CD14-positive monocyte (primary cell): Measurements from ENCODE around the gene DNAJC6. TPM values are rescaled to one million over a fixed set of nuclear protein-coding genes. Genes with fewer than 3 reads are reported as not detected.

Source experiments
- DNase-seq, 3 donors: peaks; one replicate each; pipeline ENCODE4 v3.0.0-alpha.2; 2011 to 2022
- H2AFZ ChIP-seq: 2 replicates; pipeline ENCODE4 v1.6.0; 2012; ENCODE audit warnings: mild to moderate bottlenecking, low read depth, low read length, inconsistent platforms; ENCODE audit not compliant: insufficient read depth, poor library complexity, severe bottlenecking
- H3K27ac ChIP-seq, 2 donors: 1 replicate in 1 of 2; 2 replicates in 1 of 2; pipeline ENCODE4 v1.5.1; 2012 to 2013; ENCODE audit warnings: low read length in 2 of 2, control low read depth in 1 of 2, inconsistent platforms in 1 of 2, low read depth in 1 of 2, mild to moderate bottlenecking in 1 of 2
- H3K27me3 ChIP-seq, 2 donors: one replicate each; pipeline versions ENCODE4 v1.6.0 to v1.6.1; 2011 to 2013; ENCODE audit warnings: low read length in 2 of 2; ENCODE audit not compliant: control insufficient read depth in 2 of 2, insufficient read depth in 2 of 2
- H3K36me3 ChIP-seq, 2 donors: replicated peaks in 1 of 2; 1 replicate in 1 of 2; 2 replicates in 1 of 2; pipeline versions ENCODE4 v1.5.1 to v1.6.1; 2012 to 2013; ENCODE audit warnings: low read length in 2 of 2, control low read depth in 1 of 2, inconsistent platforms in 1 of 2, mild to moderate bottlenecking in 1 of 2; ENCODE audit not compliant: insufficient read depth in 2 of 2, control insufficient read depth in 1 of 2
- H3K4me1 ChIP-seq, 2 donors: 1 replicate in 1 of 2; 2 replicates in 1 of 2; pipeline versions ENCODE4 v1.5.1 to v1.6.1; 2012 to 2013; ENCODE audit warnings: low read length in 2 of 2, control low read depth in 1 of 2, inconsistent platforms in 1 of 2, mild to moderate bottlenecking in 1 of 2, moderate library complexity in 1 of 2; ENCODE audit not compliant: insufficient read depth in 2 of 2, control insufficient read depth in 1 of 2
- H3K4me2 ChIP-seq: replicated peaks from 2 replicates; pipeline ENCODE3; 2012; ENCODE audit warnings: low read length, moderate library complexity, mild to moderate bottlenecking; ENCODE audit not compliant: poor library complexity, severe bottlenecking; ENCODE audit errors: extremely low read depth
- H3K4me3 ChIP-seq, 3 experiments: fragments of 200-600 bp in 1 of 3; sonication (generic) in 1 of 3; replicated peaks in 1 of 3; 1 replicate in 2 of 3; 2 replicates in 1 of 3; pipeline ENCODE4 v1.5.1; 2011 to 2013; ENCODE audit warnings: low read length in 3 of 3, mild to moderate bottlenecking in 3 of 3, control low read depth in 2 of 3, low read depth in 2 of 3, inconsistent platforms in 1 of 3, moderate library complexity in 1 of 3
- H3K79me2 ChIP-seq: 2 replicates; pipeline ENCODE4 v1.6.0; 2012; ENCODE audit warnings: mild to moderate bottlenecking, control low read depth, inconsistent platforms, low read length, moderate library complexity; ENCODE audit not compliant: insufficient read depth
- H3K9ac ChIP-seq: 2 replicates; pipeline ENCODE4 v1.6.0; 2017; ENCODE audit warnings: low read length, mild to moderate bottlenecking; ENCODE audit not compliant: insufficient read depth, poor library complexity, severe bottlenecking
- H3K9me3 ChIP-seq, 2 donors: replicated peaks in 1 of 2; 1 replicate in 1 of 2; 2 replicates in 1 of 2; pipeline versions ENCODE4 v1.5.1 to v1.6.1; 2012 to 2013; ENCODE audit warnings: low read length in 2 of 2, control low read depth in 1 of 2; ENCODE audit not compliant: control insufficient read depth in 1 of 2, insufficient read depth in 1 of 2
- H4K20me1 ChIP-seq: 2 replicates; pipeline ENCODE4 v1.6.0; 2012; ENCODE audit warnings: mild to moderate bottlenecking, low read length, control low read depth, moderate library complexity; ENCODE audit not compliant: insufficient read depth
- H3K27ac Mint-ChIP-seq, 7 donors: one replicate each; pipeline ENCODE4 v1.8.0; 2020; ENCODE audit warnings: mild to moderate bottlenecking in 7 of 7, mixed read lengths in 7 of 7, moderate library complexity in 6 of 7, inconsistent platforms in 2 of 7
- H3K27me3 Mint-ChIP-seq, 3 donors: one replicate each; pipeline ENCODE4 v1.8.0; 2021 to 2022; ENCODE audit warnings: low read depth in 3 of 3, mild to moderate bottlenecking in 3 of 3, mixed read lengths in 3 of 3, moderate library complexity in 3 of 3, inconsistent platforms in 1 of 3
- H3K36me3 Mint-ChIP-seq, 2 donors: one replicate each; pipeline ENCODE4 v1.8.0; 2020; ENCODE audit warnings: mixed read lengths in 2 of 2, inconsistent platforms in 1 of 2, mild to moderate bottlenecking in 1 of 2
- H3K4me1 Mint-ChIP-seq: one replicate; pipeline ENCODE4 v1.8.0; 2020; ENCODE audit warnings: mild to moderate bottlenecking, mixed read lengths
- H3K4me3 Mint-ChIP-seq, 2 donors: one replicate each; pipeline ENCODE4 v1.8.0; 2020; ENCODE audit warnings: mild to moderate bottlenecking in 2 of 2, mixed read lengths in 2 of 2, moderate library complexity in 1 of 2
- H3K9me3 Mint-ChIP-seq, 7 donors: one replicate each; pipeline ENCODE4 v1.8.0; 2020 to 2022; ENCODE audit warnings: mixed read lengths in 7 of 7, mild to moderate bottlenecking in 6 of 7, moderate library complexity in 6 of 7, inconsistent platforms in 2 of 7
- CTCF ChIP-seq: fragments of 200-600 bp; IDR thresholded peaks from one replicate; pipeline ENCODE4 v1.8.0; 2022; ENCODE audit warnings: antibody characterized with exemption, mild to moderate bottlenecking
- WGBS: methylation state at CpG from one replicate; pipeline ENCODE4 v1.1.5; 2013; ENCODE audit warnings: missing lambda C conversion rate; ENCODE audit not compliant: insufficient coverage; 5-methylcytosine and 5-hydroxymethylcytosine counted together
- intact Hi-C, 2 donors: fragments of 100-400 bp; cut with micrococcal nuclease; formaldehyde crosslinking; loops; one replicate each; pipeline versions ENCODE4 v1.15.0 to v1.15.1; 2023
- polyA plus RNA-seq, 3 donors: library from polyadenylated mRNA; depleted of rRNA in 1 of 3; unstranded in 2 of 3; stranded (reverse) in 1 of 3; fragments of 300-500 nt in 2 of 3; fragments of >200 nt in 1 of 3; fragmentation: Illumina TruSeq in 2 of 3; gene quantifications; 1 replicate in 2 of 3; 2 replicates in 1 of 3; pipeline ENCODE4 v1.2.3, GENCODE V29; 2012 to 2021

Gene DNAJC6
- polyA plus RNA-seq, 3 donors: 0.05 TPM; not detected in 2

- H3K36me3 ChIP-seq: peaks cover 34 to 49% of the 10 kb centered on the region in 2 donors
- no peaks in the 10 kb centered on the region for H3K9me3 ChIP-seq
- peaks cover 46% of the 10 kb centered on the region in 2 donors for H3K36me3 Mint-ChIP-seq
- peak overlapping the region in 2 of 7 donors; percentile 3 to 27 for H3K27ac Mint-ChIP-seq
- DNase-seq: no peak
- H3K4me1 ChIP-seq: peaks cover 30 to 40% of the 10 kb centered on the region in 2 donors
- H4K20me1 ChIP-seq: peaks cover 78% of the 10 kb centered on the region
- H3K79me2 ChIP-seq: peaks cover 65% of the 10 kb centered on the region
- no peaks in the 10 kb centered on the region for H3K27me3 Mint-ChIP-seq
- peaks cover 16% of the 10 kb centered on the region for H3K4me1 Mint-ChIP-seq
- no peak overlapping the region for H3K4me3 ChIP-seq
- no peak overlapping the region for H2AFZ ChIP-seq
- no peak overlapping the region for H3K4me3 Mint-ChIP-seq
- peaks cover 0 to 5% (median 0%) of the 10 kb centered on the region in 7 donors for H3K9me3 Mint-ChIP-seq
- H3K4me2 ChIP-seq: no peak overlapping the region
- 100% methylated on average over 1 of the region's 2 CpGs for WGBS
- no peaks in the 10 kb centered on the region for H3K27me3 ChIP-seq
- TF ChIP-seq CTCF: no peak
- H3K9ac ChIP-seq: no peak overlapping the region
- intact Hi-C loops: loop anchor here (10.0 kb wide), 3 partner anchors 180 to 370 kb away; no protein-coding TSS in a partner anchor
- peak overlapping the region in 1 of 2 donors; percentile 18 for H3K27ac ChIP-seq
Measured at GRCh38 chr1:65425006-65425405, 115.7 kb downstream of the DNAJC6 start.

GRCh38 chr1:65425697-65426096 lies 116.4 kb downstream of the DNAJC6 start:
- intact Hi-C loops: loop anchor here (10.0 kb wide), 3 partner anchors 181 to 371 kb away; no protein-coding TSS in a partner anchor
- no peak for DNase-seq
- peak overlapping the region in 1 of 2 donors; percentile 18 for H3K27ac ChIP-seq
- H3K36me3 Mint-ChIP-seq: peaks cover 52 to 53% of the 10 kb centered on the region in 2 donors
- no peak overlapping the region for H3K4me3 ChIP-seq
- peaks cover 85% of the 10 kb centered on the region for H4K20me1 ChIP-seq
- H3K4me1 ChIP-seq: peaks cover 32 to 42% of the 10 kb centered on the region in 2 donors
- H3K36me3 ChIP-seq: peaks cover 40 to 56% of the 10 kb centered on the region in 2 donors
- peaks cover 64% of the 10 kb centered on the region for H3K79me2 ChIP-seq
- peaks cover 0 to 5% (median 0%) of the 10 kb centered on the region in 7 donors for H3K9me3 Mint-ChIP-seq
- H3K27ac Mint-ChIP-seq: peak overlapping the region in 5 of 7 donors; percentile 22 to 47 (median 42)
- H3K9ac ChIP-seq: no peak overlapping the region
- no peaks in the 10 kb centered on the region for H3K27me3 ChIP-seq
- H3K4me2 ChIP-seq: no peak overlapping the region
- no peaks in the 10 kb centered on the region for H3K27me3 Mint-ChIP-seq
- WGBS: 96% methylated on average over 3 of the region's 3 CpGs
- H3K9me3 ChIP-seq: no peaks in the 10 kb centered on the region
- H2AFZ ChIP-seq: no peak overlapping the region
- no peak for TF ChIP-seq CTCF
- H3K4me1 Mint-ChIP-seq: peaks cover 17% of the 10 kb centered on the region
- H3K4me3 Mint-ChIP-seq: no peak overlapping the region
